ENCODE measurements around the gene ACKR3.

Gene ACKR3

DNA sequence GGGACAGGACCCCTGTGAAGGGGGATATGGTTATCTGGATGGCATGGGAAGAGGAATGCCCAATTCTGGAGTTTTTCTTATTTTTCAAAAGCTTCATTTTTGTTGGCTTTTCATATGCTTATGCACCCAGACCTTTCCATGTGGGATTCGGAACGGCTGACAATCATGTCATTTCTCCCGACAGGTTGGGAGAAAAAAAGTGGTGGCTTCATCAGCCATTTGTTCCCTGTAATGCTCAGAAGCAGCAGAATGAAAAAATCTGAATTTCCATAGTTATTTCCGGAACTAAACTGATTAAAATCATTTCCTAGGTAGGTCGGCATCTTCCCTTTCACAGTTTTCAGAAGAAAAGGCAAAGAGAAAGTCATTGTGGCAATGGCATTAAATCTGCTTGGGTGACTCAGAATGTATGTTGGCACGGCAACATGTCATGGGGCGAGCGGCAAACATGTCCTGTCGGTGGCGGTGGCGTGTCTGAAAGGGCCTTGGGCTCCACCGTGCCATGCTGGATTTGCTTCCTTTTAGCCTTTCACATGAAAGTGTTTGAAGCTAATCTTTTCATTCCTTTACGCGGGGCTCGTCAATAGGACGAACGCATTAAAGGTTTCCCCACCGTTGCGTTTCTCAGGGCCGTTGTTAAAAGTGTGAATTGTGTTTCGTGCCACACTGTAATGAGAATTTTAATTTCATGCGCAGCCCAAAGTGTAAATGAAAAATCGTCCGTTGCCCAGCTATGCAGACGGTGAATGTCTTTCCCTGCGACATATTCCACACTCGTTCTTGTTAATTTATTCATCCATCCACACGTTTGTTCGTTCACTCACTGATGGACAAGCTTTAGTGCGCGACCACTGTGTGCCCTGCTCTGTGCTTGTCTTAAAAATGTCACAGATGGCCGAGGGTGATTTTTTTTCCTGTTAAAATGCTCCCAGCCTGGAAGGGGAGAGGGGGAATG is 18.5 kb downstream of the ACKR3 start:
- DNase-seq (ENCODE audit: low spot score): no peak

DNA sequence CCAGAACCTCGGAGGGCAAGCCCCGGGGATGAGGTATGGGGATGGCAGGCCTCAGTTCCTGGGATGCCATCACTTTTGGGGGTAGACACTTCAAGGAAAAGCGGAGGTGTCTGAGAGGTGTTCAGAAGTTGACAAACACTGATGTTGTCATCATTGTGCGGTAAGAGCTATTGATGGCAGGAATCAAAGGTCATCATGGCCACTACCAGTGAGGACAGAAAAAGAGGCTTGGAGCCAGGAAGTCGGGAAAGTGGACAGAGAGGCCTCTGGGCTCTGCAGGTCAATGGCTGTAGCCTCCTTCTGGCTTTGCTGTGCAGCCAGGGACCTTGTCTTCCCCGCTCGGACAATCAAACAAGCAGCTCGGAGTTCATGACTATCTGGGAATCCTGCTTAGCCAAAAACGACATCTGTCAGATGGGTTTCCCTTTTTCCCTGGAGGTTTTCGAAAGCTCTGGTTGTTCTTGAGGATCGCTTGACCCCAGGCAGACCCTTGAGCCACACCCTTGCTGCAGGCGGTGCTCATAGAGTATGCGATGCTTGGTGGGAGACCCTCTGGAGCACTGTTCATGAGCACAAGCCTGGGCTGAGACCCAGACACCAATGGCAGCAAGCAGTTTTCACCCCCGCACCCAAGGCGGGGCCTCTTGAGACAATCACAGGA is 19.4 kb downstream of the ACKR3 start:
- DNase-seq (ENCODE audit: low spot score): no peak

- no peak for DNase-seq (ENCODE audit: low spot score)
These were observed 21.2 kb downstream of the ACKR3 start for GRCh38 chr2:236590846-236591245.

DNA sequence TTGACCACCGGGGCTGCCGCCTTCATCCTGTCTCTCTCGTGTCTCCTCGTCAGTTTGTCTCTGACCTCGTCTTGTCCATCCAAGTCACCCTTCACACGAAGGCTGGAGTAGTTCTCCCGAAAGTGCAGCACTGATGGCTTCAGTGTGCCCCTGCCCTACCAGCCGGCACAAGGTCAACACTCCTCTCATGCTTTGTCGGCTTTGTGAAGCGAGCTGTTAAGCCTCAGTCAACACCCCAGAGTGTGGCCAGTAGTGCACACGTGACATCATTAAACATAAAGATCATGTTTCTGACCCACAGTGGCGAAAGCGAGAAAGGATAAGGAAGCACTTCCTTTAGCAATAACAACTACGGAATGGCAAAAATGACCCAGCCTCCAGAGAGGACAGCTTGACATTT is 23.2 kb downstream of the ACKR3 start:
- DNase-seq (ENCODE audit: low spot score): no peak

GRCh38 chr2:236593531-236593930 is 23.9 kb downstream of the ACKR3 start:
- DNase-seq (ENCODE audit: low spot score): no peak

DNA sequence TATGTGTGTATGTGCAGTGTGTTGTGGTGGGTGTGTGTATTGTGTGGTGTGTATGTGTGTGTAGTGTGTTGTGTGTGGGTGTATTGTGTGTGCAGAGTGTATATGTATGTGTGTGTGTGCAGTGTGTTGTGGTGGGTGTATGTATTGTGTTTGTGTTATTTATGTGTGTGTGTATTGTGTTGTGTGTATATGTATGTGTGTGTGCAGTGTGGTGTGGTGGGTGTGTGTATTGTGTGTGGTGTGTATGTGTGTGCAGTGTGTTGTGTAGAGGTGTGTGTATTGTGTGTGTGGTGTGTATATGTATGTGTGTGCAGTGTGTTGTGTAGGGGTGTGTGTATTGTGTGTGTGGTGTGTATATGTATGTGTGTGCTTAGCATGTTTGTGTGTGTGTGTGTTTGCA is 24.3 kb downstream of the ACKR3 start:
- no peak for DNase-seq (ENCODE audit: low spot score)

DNA sequence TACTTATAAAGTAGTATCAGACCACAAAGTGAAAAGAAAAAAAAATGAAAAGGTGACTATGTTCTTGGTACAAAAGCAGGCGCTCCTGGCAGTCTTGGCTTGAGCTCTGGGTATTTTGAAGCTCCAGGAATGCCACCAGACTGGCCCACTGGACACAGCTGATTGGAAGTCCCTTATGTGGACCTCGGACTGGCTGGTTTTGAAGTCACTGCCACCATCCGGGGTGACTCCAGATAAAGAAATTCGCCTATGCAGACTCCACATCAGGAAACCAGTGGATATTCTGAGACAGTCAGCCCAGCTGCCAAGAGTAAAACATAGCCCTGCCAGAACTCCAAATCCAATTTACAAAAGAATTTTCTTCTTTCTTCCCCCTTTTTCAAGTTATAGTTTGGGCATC is 28.0 kb downstream of the ACKR3 start:
- no peak for DNase-seq (ENCODE audit: low spot score)

DNA sequence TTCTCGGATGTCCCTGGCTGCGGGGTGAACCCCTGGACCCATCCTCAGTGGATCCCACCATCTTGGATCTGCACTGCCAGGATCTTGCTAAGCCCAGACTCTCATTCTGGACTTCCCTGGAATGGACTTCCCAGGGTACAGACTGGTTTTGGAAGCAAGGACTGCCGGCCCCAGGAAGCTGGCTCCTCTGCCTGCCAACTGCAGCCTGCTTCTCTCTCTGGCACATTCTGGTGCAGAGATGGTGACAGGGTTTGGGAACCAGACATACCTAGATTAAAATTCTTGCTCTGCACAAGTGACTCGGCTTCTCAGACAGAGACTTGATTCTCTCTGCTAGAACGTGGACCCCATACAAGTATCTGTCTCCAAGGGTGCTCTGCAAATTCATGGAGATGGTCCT is 29.4 kb downstream of the ACKR3 start:
- DNase-seq (ENCODE audit: low spot score): no peak

- DNase-seq (ENCODE audit: low spot score): no peak
These were observed 30.5 kb downstream of the ACKR3 start for GRCh38 chr2:236600158-236600557.

DNA sequence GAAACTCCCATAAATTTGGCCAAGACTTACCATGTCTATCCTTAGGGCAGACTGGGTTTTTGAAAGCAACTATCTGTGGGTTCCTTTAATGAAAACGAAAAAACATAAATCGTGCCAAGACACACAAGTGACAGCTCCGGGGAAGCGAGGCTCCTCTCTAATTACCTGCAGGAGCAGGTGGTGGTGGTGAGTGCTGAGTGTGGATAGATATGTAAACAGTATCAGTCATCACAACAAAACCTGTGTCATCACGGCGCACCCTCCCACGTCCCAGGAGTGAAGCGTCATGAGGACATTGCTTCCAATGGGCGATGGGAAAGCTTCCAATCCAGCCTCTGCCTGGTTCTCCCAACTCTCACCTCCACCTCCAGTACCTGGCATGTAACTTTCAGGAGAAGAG is 31.3 kb downstream of the ACKR3 start:
- DNase-seq (ENCODE audit: low spot score): no peak

GRCh38 chr2:236601316-236602202 is 31.9 kb downstream of the ACKR3 start:
- DNase-seq (ENCODE audit: low spot score): no peak

GRCh38 chr2:236602678-236603077 is 33.1 kb downstream of the ACKR3 start:
- no peak for DNase-seq (ENCODE audit: low spot score)

DNA sequence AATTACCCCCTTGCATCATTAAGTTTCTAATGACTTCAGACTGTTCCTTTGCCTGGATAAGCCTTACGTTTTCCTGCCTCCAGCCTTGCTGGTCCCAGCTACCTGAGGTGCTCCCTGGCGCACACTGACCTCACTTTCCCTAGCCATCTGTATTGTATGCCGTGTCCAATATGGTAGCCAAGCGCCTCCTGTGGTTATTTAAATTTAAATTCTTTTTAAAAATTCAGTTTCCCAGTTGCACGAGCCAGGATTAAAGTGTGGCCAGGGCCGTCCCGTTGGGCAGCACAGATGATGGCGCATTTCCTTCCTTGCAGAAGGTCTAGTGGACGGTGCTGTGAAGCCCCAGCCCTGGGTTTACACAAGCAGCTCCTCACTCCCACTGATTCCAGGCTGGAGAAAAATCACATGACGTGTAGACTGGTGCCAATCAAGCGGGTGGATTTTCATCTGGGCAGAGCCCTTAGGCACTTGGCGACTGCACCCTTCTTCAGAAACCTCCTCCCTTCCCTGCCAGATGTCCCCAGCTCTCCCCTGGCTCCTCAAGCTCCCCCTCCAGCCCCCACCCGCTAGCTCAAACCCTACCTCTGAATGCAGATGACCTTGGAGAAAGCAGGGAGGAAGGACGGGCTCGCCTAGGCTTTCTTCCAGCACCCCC is 33.9 kb downstream of the ACKR3 start:
- no peak for DNase-seq (ENCODE audit: low spot score)

DNA sequence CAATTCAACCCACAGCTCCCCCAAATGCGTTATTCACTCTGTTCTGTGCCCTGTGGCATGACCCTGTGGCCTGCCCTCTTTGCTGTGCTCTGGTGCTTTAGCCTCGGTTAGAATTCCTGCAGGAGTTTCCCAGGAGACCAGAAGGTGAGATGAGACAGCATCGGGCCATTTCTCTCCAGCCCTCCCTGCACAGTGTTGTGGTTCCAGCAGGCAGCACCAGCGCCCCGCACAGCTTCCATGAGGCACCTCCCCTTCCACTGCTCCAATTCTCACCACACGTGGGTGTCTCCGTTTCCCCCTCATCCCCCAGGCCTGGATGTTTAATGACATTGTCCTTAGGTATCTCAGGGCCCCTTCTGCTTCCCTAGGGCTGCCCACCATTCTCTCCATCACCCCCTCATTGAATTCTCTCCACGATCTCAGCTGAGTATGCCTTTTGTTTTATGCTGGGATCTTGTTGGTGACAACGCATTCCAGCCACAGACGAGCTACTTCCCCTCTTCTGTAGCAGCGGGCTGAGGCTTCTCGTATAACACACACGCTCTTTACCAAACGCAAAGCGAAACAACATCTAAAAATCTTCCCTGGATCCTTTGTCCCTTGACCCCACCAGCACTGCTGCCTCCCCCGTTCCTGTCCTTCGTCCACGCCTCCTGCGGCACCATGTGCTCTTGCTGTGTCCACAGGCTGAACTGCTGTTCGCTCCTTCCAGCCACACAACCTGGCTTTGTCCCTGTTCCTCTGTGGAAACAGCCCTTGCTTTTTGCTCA is 35.1 kb downstream of the ACKR3 start:
- no peak for DNase-seq (ENCODE audit: low spot score)

DNA sequence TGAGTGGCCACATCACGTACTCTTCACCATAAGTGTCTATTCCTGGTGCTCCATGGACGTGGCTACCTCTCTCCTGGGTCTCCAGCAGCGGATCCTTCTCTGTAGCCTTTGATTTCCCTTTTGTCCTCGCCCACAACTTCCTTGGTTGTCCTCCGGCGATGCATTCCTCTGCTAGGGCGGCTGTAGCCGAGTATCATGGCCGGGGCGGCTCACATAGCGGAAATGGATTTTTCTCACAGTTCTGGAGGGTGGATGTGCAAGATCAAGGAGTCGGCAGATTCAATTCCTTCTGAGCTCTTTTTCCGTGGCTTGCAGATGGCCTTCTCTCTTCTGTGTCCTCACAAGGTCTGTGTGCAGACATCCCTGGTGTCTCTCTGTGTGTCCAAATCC is 35.7 kb downstream of the ACKR3 start:
- no peak for DNase-seq (ENCODE audit: low spot score)

DNA sequence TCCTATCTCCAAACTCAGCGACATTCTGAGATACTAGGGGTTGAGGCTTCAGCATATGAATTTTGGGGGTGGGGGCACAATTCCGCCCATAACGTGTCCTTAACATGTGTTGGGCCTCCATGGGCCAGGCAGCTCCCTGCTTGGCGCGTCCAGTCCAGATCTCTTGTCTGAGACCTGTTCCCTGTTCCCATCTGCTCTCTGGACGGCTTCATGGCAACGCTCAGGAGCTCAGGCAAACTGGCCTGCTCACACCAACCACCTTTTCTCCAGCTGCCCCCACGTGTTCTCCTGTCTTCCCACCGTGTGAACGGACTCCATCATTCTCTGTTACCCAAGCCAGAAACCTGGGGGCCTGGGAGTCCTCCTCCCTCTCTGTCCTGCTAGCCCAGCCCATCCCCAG is 36.4 kb downstream of the ACKR3 start:
- DNase-seq (ENCODE audit: low spot score): no peak

DNA sequence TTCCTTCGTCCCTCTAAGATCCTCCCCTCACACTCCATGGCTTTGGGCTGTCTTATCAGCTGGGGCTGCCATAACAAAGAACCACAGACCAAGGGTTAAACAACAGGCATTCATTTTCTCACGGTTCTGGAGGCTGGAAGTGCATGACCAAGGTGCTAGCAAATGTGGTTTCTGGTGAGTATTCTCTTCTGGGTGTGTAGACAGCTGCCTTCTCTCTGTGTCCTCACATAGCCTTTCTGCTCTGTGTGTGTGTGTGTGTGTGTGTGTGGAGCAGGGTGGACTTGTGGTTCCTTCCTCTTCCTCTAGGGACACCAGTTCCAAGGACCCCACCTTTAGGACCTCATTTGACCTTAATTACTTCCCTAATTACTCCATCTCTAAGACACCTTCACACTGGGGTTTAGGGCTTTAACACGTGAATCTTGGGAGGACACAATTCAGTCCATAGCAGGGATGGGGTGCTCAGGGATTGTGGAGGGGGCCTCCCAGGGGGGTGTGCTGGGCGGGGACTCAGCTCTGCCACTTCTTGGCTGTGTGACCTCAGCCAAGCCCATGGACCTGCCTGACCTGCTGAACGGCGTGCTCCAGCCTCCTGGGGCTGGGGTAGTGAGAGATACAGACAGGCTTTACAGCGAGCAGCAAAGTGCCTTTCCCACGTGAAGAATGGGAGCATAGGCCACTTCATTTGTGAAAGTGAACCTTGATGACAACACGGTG is 38.0 kb downstream of the ACKR3 start:
- no peak for DNase-seq (ENCODE audit: low spot score)

DNA sequence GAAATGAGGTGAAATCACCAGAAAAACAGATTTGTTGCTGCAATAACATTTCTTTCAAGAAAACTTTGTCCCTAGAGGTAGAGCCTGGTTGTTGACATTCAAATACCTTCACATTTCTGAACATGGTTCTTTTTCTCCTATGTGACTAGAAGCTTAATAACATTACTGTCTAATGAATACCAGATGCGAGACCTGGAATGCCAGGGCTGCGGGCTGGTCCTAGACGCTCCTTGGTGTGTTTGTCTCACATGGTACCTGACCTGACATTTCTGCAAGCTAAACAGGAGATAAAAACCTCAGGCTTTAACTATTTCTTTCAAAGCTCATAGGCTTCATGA is 38.5 kb downstream of the ACKR3 start:
- no peak for DNase-seq (ENCODE audit: low spot score)

DNA sequence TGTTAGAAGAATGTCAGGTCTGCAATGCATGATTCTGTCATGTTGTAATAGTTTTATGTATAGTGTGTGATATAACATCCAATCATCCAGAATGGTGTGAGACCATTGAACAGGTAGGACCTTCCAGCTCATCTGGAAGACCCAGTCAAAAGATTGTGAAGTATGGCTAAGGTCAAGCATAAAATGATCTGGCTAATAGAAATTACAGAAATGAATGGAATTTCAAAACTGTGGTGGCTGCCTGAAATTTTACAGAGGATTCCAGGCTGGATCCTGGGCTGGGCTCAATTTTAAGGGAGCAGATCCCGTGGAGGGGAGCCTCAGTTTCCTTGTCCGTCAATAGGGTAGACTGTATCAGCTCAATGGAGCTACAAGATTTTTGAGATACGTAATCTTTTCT is 39.1 kb downstream of the ACKR3 start:
- no peak for DNase-seq (ENCODE audit: low spot score)

GRCh38 chr2:236610991-236611821 is 41.6 kb downstream of the ACKR3 start:
- DNase-seq (ENCODE audit: low spot score): no peak

Measured in globus pallidus (tissue), 1 donor.